Activated naive CD4-positive, alpha-beta T cell treated with anti-CD3 and anti-CD28 coated beads, Interleukin-2, amount 10 ng/mL, durations not matched to agents 7 days and 5 days (primary cell): Measurements from ENCODE around the gene SDCCAG8.
A peak's percentile ranks its signal among the peaks of the same experiment; 100 is the strongest.

Experiments used
- CTCF ChIA-PET: fragments of 350-600 bp; sonication (Branson Sonifier 250); formaldehyde crosslinking; loops from one replicate; lab custom pipeline; 2021; ENCODE audit warnings: antibody characterized with exemption; lab: Charles Lee
- DNase-seq: peaks from one replicate; pipeline ENCODE4 v3.0.0-alpha.2; 2020
- H3K27ac Mint-ChIP-seq: one replicate; pipeline ENCODE4 v1.8.0; 2021; ENCODE audit warnings: mild to moderate bottlenecking, moderate library complexity, mixed read lengths
- H3K27me3 Mint-ChIP-seq: one replicate; pipeline ENCODE4 v1.8.0; 2021; ENCODE audit warnings: mild to moderate bottlenecking, mixed read lengths
- H3K36me3 Mint-ChIP-seq: one replicate; pipeline ENCODE4 v1.8.0; 2021; ENCODE audit warnings: mixed read lengths
- H3K4me1 Mint-ChIP-seq: one replicate; pipeline ENCODE4 v1.8.0; 2021; ENCODE audit warnings: mixed read lengths
- H3K4me3 Mint-ChIP-seq: one replicate; pipeline ENCODE4 v1.8.0; 2021; ENCODE audit warnings: mild to moderate bottlenecking, moderate library complexity, mixed read lengths
- H3K9me3 Mint-ChIP-seq: one replicate; pipeline ENCODE4 v1.8.0; 2021; ENCODE audit warnings: mixed read lengths

Gene SDCCAG8

GRCh38 chr1:243499248-243499647 lies 243.4 kb downstream of the SDCCAG8 start:
- CTCF ChIA-PET, result interaction anchor here (1.0 kb wide), 1 partner anchor 452 kb away, joined by 3 read pairs; no protein-coding TSS in a partner anchor
- no peak overlapping the region for H3K27ac Mint-ChIP-seq

GRCh38 chr1:243499711-243500110 lies 243.9 kb downstream of the SDCCAG8 start:
- Mint-ChIP-seq H3K4me3 (no peak overlapping the region), H3K4me1 (no peaks in the 10 kb centered on the region), H3K27me3 (no peaks in the 10 kb centered on the region), H3K27ac (no peak overlapping the region), H3K36me3 (peaks cover 10% of the 10 kb centered on the region), H3K9me3 (no peaks in the 10 kb centered on the region)
- DNase-seq, result no peak
- CTCF ChIA-PET, result interaction anchor here (1.0 kb wide), 1 partner anchor 452 kb away, joined by 3 read pairs; no protein-coding TSS in a partner anchor

More at GRCh38 chr1:243499248-243499647, 243.4 kb downstream of the SDCCAG8 start:
- no peak for DNase-seq
- no peaks in the 10 kb centered on the region for H3K9me3 Mint-ChIP-seq
- H3K4me1 Mint-ChIP-seq, result no peaks in the 10 kb centered on the region
- H3K27me3 Mint-ChIP-seq, result no peaks in the 10 kb centered on the region
- no peak overlapping the region for H3K4me3 Mint-ChIP-seq
- H3K36me3 Mint-ChIP-seq, result peaks cover 10% of the 10 kb centered on the region

- H3K4me3 Mint-ChIP-seq, result no peak overlapping the region
- no peak for DNase-seq
- no peaks in the 10 kb centered on the region for H3K27me3 Mint-ChIP-seq
- no peak overlapping the region for H3K27ac Mint-ChIP-seq
- no peaks in the 10 kb centered on the region for H3K4me1 Mint-ChIP-seq
- CTCF ChIA-PET, result interaction anchor here (1.0 kb wide), 1 partner anchor 78 kb away, joined by 3 read pairs; no protein-coding TSS in a partner anchor
- H3K36me3 Mint-ChIP-seq, result peaks cover 14% of the 10 kb centered on the region
- H3K9me3 Mint-ChIP-seq, result no peaks in the 10 kb centered on the region
These were observed 244.7 kb downstream of the SDCCAG8 start for GRCh38 chr1:243500512-243500911.

GRCh38 chr1:243501002-243501401 lies 245.2 kb downstream of the SDCCAG8 start:
- Mint-ChIP-seq H3K4me3 (no peak overlapping the region), H3K27ac (no peak overlapping the region), H3K27me3 (no peaks in the 10 kb centered on the region), H3K9me3 (no peaks in the 10 kb centered on the region), H3K4me1 (no peaks in the 10 kb centered on the region), H3K36me3 (peaks cover 14% of the 10 kb centered on the region)
- CTCF ChIA-PET, result interaction anchor here (1.0 kb wide), 1 partner anchor 77 kb away, joined by 3 read pairs; no protein-coding TSS in a partner anchor
- no peak for DNase-seq

- Mint-ChIP-seq H3K9me3 (no peaks in the 10 kb centered on the region), H3K4me1 (peaks cover 7% of the 10 kb centered on the region), H3K27ac (no peak overlapping the region), H3K27me3 (no peaks in the 10 kb centered on the region), H3K4me3 (no peak overlapping the region), H3K36me3 (peaks cover 8% of the 10 kb centered on the region)
- DNase-seq, result no peak
- CTCF ChIA-PET, result no interaction called here
These were observed 247.3 kb downstream of the SDCCAG8 start for GRCh38 chr1:243503155-243503554.

- Mint-ChIP-seq H3K4me1 (peaks cover 19% of the 10 kb centered on the region), H3K9me3 (no peaks in the 10 kb centered on the region), H3K27me3 (no peaks in the 10 kb centered on the region), H3K4me3 (no peak overlapping the region), H3K27ac (no peak overlapping the region), H3K36me3 (peaks cover 8% of the 10 kb centered on the region)
- CTCF ChIA-PET, result no interaction called here
- DNase-seq, result no peak
These were observed 250.3 kb downstream of the SDCCAG8 start for GRCh38 chr1:243505986-243506689.

GRCh38 chr1:243507001-243507671 lies 251.3 kb downstream of the SDCCAG8 start:
- Mint-ChIP-seq H3K27ac (no peak overlapping the region), H3K4me1 (peaks cover 19% of the 10 kb centered on the region), H3K36me3 (peaks cover 12% of the 10 kb centered on the region), H3K9me3 (no peaks in the 10 kb centered on the region), H3K4me3 (no peak overlapping the region), H3K27me3 (no peaks in the 10 kb centered on the region)
- CTCF ChIA-PET, result no interaction called here
- DNase-seq, result no peak

GRCh38 chr1:243507672-243508302 lies 251.9 kb downstream of the SDCCAG8 start:
- no peaks in the 10 kb centered on the region for H3K27me3 Mint-ChIP-seq
- H3K9me3 Mint-ChIP-seq, result no peaks in the 10 kb centered on the region
- peaks cover 7% of the 10 kb centered on the region for H3K36me3 Mint-ChIP-seq
- no peak for DNase-seq
- H3K27ac Mint-ChIP-seq, result no peak overlapping the region
- no peak overlapping the region for H3K4me3 Mint-ChIP-seq
- CTCF ChIA-PET, result no interaction called here
- peaks cover 19% of the 10 kb centered on the region for H3K4me1 Mint-ChIP-seq

- CTCF ChIA-PET, result no interaction called here
- peaks cover 19% of the 10 kb centered on the region for H3K4me1 Mint-ChIP-seq
- no peaks in the 10 kb centered on the region for H3K27me3 Mint-ChIP-seq
- no peak overlapping the region for H3K27ac Mint-ChIP-seq
- peak overlapping the region; percentile 19 for H3K4me3 Mint-ChIP-seq
- H3K9me3 Mint-ChIP-seq, result no peaks in the 10 kb centered on the region
- DNase-seq, result peak; percentile 36
- peaks cover 7% of the 10 kb centered on the region for H3K36me3 Mint-ChIP-seq
These were observed 252.5 kb downstream of the SDCCAG8 start for GRCh38 chr1:243508303-243508713.

GRCh38 chr1:243508943-243509342 lies 253.1 kb downstream of the SDCCAG8 start:
- peak overlapping the region; percentile 24 for H3K27ac Mint-ChIP-seq
- no peak overlapping the region for H3K4me3 Mint-ChIP-seq

GRCh38 chr1:243510928-243511327 lies 255.1 kb downstream of the SDCCAG8 start:
- Mint-ChIP-seq H3K4me3 (no peak overlapping the region), H3K36me3 (peaks cover 4% of the 10 kb centered on the region), H3K4me1 (peaks cover 19% of the 10 kb centered on the region), H3K27me3 (no peaks in the 10 kb centered on the region), H3K9me3 (no peaks in the 10 kb centered on the region), H3K27ac (no peak overlapping the region)
- CTCF ChIA-PET, result no interaction called here
- DNase-seq, result no peak

More at GRCh38 chr1:243508943-243509342, 253.1 kb downstream of the SDCCAG8 start:
- H3K9me3 Mint-ChIP-seq, result no peaks in the 10 kb centered on the region
- CTCF ChIA-PET, result no interaction called here
- no peaks in the 10 kb centered on the region for H3K27me3 Mint-ChIP-seq
- H3K36me3 Mint-ChIP-seq, result peaks cover 7% of the 10 kb centered on the region
- peaks cover 19% of the 10 kb centered on the region for H3K4me1 Mint-ChIP-seq
- DNase-seq, result no peak

GRCh38 chr1:243513726-243514491 lies 258.1 kb downstream of the SDCCAG8 start:
- Mint-ChIP-seq H3K36me3 (peaks cover 4% of the 10 kb centered on the region), H3K9me3 (peaks cover 3% of the 10 kb centered on the region), H3K4me1 (peaks cover 5% of the 10 kb centered on the region), H3K4me3 (no peak overlapping the region), H3K27ac (no peak overlapping the region), H3K27me3 (no peaks in the 10 kb centered on the region)
- CTCF ChIA-PET, result no interaction called here
- no peak for DNase-seq

- no peak for DNase-seq
- H3K9me3 Mint-ChIP-seq, result peaks cover 3% of the 10 kb centered on the region
- no peak overlapping the region for H3K4me3 Mint-ChIP-seq
- H3K36me3 Mint-ChIP-seq, result peaks cover 4% of the 10 kb centered on the region
- no peaks in the 10 kb centered on the region for H3K27me3 Mint-ChIP-seq
- CTCF ChIA-PET, result no interaction called here
- H3K27ac Mint-ChIP-seq, result no peak overlapping the region
- H3K4me1 Mint-ChIP-seq, result no peaks in the 10 kb centered on the region
These were observed 259.1 kb downstream of the SDCCAG8 start for GRCh38 chr1:243514927-243515326.

- CTCF ChIA-PET, result no interaction called here
- Mint-ChIP-seq H3K9me3 (peaks cover 3% of the 10 kb centered on the region), H3K27me3 (no peaks in the 10 kb centered on the region), H3K36me3 (no peaks in the 10 kb centered on the region), H3K27ac (no peak overlapping the region), H3K4me1 (peaks cover 6% of the 10 kb centered on the region), H3K4me3 (no peak overlapping the region)
- DNase-seq, result no peak
These were observed 265.0 kb downstream of the SDCCAG8 start for GRCh38 chr1:243520831-243521230.
